K562 (cell line): ENCODE measurements around the gene REEP2. TPM values are rescaled to one million over a fixed set of nuclear protein-coding genes. Genes with fewer than 3 reads are reported as not detected.
A peak's percentile ranks its signal among the peaks of the same experiment; 100 is the strongest.

Experiments
- ATF1 ChIP-seq, 2 experiments: fragments of 450-650 bp in 1 of 2; IDR thresholded peaks; 2 replicates each; pipeline ENCODE4 v1.6.1; 2016; ENCODE audit warnings: missing compliant biosample characterization in 1 of 2, missing genetic modification characterization in 1 of 2
- BRD4 ChIP-seq: fragments of 200-600 bp; sonication (generic); IDR thresholded peaks from 2 replicates; pipeline ENCODE4 v1.6.1; 2017; ENCODE audit warnings: inconsistent platforms
- CBX2 ChIP-seq: fragments of 200-600 bp; sonication (generic); IDR thresholded peaks from one replicate; pipeline ENCODE4 v1.6.1; 2012; ENCODE audit warnings: mild to moderate bottlenecking, low read length, inconsistent platforms; ENCODE audit not compliant: insufficient read depth, poor library complexity, severe bottlenecking
- CHCHD3 ChIP-seq: fragments of 250-450 bp; sonication (Bioruptor Pico); IDR thresholded peaks from 2 replicates; pipeline ENCODE4 v2.1.2; 2022; ENCODE audit warnings: mild to moderate bottlenecking
- CREBBP ChIP-seq: IDR thresholded peaks from one replicate; pipeline ENCODE4 v1.6.1; 2012; ENCODE audit warnings: low read depth, mild to moderate bottlenecking, control low read depth, inconsistent platforms, low read length
- ELK1 ChIP-seq: sonication (generic); formaldehyde crosslinking; IDR thresholded peaks from 2 replicates; pipeline ENCODE4 v1.8.1; 2022; ENCODE audit warnings: missing genetic modification reagents
- GABPA ChIP-seq: fragments of 200-800 bp; sonication (Bioruptor generic); conservative IDR thresholded peaks from 2 replicates; pipeline ENCODE4 v1.6.1; 2016; ENCODE audit warnings: low read depth, missing genetic modification characterization, missing compliant biosample characterization
- GTF2E2 ChIP-seq: fragments of 200-800 bp; sonication (Bioruptor generic); IDR thresholded peaks from 2 replicates; pipeline ENCODE4 v1.6.1; 2016; ENCODE audit warnings: missing genetic modification characterization, missing compliant biosample characterization
- HINFP ChIP-seq: fragments of 450-650 bp; conservative IDR thresholded peaks from 2 replicates; pipeline ENCODE4 v1.6.1; 2016; ENCODE audit warnings: missing genetic modification characterization, low read depth, mild to moderate bottlenecking, control low read depth, missing compliant biosample characterization
- HNRNPLL ChIP-seq: fragments of 200-400 bp; formaldehyde crosslinking; IDR thresholded peaks from 2 replicates; pipeline ENCODE4 v1.6.1; 2017; ENCODE audit warnings: low read length, low read depth, mild to moderate bottlenecking; ENCODE audit not compliant: poor library complexity, severe bottlenecking
- KAT2B ChIP-seq: IDR thresholded peaks from one replicate; pipeline ENCODE4 v1.6.1; 2012; ENCODE audit warnings: low read depth, mild to moderate bottlenecking, control low read depth, inconsistent platforms, low read length, moderate library complexity
- NR2C2 ChIP-seq, 2 experiments: fragments of 200-800 bp in 1 of 2; sonication (Bioruptor generic) in 1 of 2; sonication (generic) in 1 of 2; formaldehyde crosslinking in 1 of 2; IDR thresholded peaks; 2 replicates each; pipeline versions ENCODE4 v1.6.1 to v1.8.0; 2016 to 2022; ENCODE audit warnings: mild to moderate bottlenecking in 1 of 2, missing compliant biosample characterization in 1 of 2, missing genetic modification characterization in 1 of 2, missing genetic modification reagents in 1 of 2
- PRPF4 ChIP-seq: fragments of 200-400 bp; formaldehyde crosslinking; IDR thresholded peaks from one replicate; pipeline ENCODE4 v1.6.1; 2017; ENCODE audit warnings: low read length, low read depth, mild to moderate bottlenecking; ENCODE audit not compliant: insufficient read depth, poor library complexity, severe bottlenecking
- SRF ChIP-seq, 2 experiments: fragments of 250-450, 450-650 bp in 1 of 2; sonication (Bioruptor Pico) in 1 of 2; sonication (generic) in 1 of 2; formaldehyde crosslinking; IDR thresholded peaks; 2 replicates each; pipeline versions ENCODE4 v1.5.0 to v1.5.1; 2020 to 2022; ENCODE audit warnings: mild to moderate bottlenecking in 1 of 2, missing genetic modification reagents in 1 of 2
- TCFL5 ChIP-seq: fragments of 250-450 bp; sonication (Bioruptor Pico); conservative IDR thresholded peaks from 2 replicates; pipeline ENCODE4 v1.6.1; 2021; ENCODE audit warnings: mild to moderate bottlenecking, moderate library complexity, matching md5 sums
- XRCC5 ChIP-seq: fragments of 200-400 bp; formaldehyde crosslinking; IDR thresholded peaks from 2 replicates; pipeline ENCODE4 v1.6.1; 2017; ENCODE audit warnings: low read depth, mild to moderate bottlenecking, low read length
- ZNF175 ChIP-seq: fragments of 200-800 bp; sonication (Bioruptor generic); IDR thresholded peaks from 2 replicates; pipeline ENCODE4 v1.6.1; 2016; ENCODE audit warnings: low read depth, mild to moderate bottlenecking, missing genetic modification characterization, missing compliant biosample characterization
- ZNF444 ChIP-seq: fragments of 250-450 bp; sonication (Bioruptor Pico); IDR thresholded peaks from 2 replicates; pipeline ENCODE4 v1.4.0; 2020; ENCODE audit warnings: mild to moderate bottlenecking, moderate library complexity
- polyA plus RNA-seq, 8 experiments: library from polyadenylated mRNA; depleted of rRNA in 4 of 8; stranded (reverse) in 5 of 8; unstranded in 3 of 8; fragments of >200 nt; fragmentation: Nextera tagmentation in 2 of 8; fragmentation: Illumina TruSeq in 1 of 8; extraction: Ambion mirVana in 2 of 8; extraction: Trizol in 1 of 8; gene quantifications; 2 replicates each; pipeline versions ENCODE4 v1.2.1 to v1.2.3, GENCODE V29; 2011 to 2014; ENCODE audit warnings: inconsistent platforms in 1 of 8, missing spikeins in 1 of 8
- total RNA-seq, 7 experiments: library from RNA; depleted of rRNA in 6 of 7; stranded (reverse); fragments of >200 nt in 6 of 7; fragmentation: Illumina TruSeq in 2 of 7; extraction: Trizol in 2 of 7; gene quantifications; 2 replicates each; pipeline versions ENCODE4 v1.2.1 to v1.2.3, GENCODE V29; 2011 to 2021; ENCODE audit warnings: low replicate concordance in 1 of 7
- TF ChIP-seq, protein P1 (sequence below): IDR thresholded peaks from 3 replicates; pipeline ENCODE4 v1.6.1; 2011; ENCODE audit warnings: borderline replicate concordance, mild to moderate bottlenecking, moderate library complexity; ENCODE audit not compliant: insufficient read length; ENCODE audit errors: extremely low read depth

Gene REEP2
- total and polyA plus RNA-seq, 9 of the 15 experiments (the other 6 are each of a cell fraction or from before 2014, with no cell fraction given), result 0.03 to 1.1 (median 0.12) TPM; not detected in 1

- TF ChIP-seq HINFP (tag), result no peak
- TF ChIP-seq ZNF175, result 0 out of 2 replicates have a peak, but pooled peaks have one; percentile 11
- TF ChIP-seq, protein P1, sequence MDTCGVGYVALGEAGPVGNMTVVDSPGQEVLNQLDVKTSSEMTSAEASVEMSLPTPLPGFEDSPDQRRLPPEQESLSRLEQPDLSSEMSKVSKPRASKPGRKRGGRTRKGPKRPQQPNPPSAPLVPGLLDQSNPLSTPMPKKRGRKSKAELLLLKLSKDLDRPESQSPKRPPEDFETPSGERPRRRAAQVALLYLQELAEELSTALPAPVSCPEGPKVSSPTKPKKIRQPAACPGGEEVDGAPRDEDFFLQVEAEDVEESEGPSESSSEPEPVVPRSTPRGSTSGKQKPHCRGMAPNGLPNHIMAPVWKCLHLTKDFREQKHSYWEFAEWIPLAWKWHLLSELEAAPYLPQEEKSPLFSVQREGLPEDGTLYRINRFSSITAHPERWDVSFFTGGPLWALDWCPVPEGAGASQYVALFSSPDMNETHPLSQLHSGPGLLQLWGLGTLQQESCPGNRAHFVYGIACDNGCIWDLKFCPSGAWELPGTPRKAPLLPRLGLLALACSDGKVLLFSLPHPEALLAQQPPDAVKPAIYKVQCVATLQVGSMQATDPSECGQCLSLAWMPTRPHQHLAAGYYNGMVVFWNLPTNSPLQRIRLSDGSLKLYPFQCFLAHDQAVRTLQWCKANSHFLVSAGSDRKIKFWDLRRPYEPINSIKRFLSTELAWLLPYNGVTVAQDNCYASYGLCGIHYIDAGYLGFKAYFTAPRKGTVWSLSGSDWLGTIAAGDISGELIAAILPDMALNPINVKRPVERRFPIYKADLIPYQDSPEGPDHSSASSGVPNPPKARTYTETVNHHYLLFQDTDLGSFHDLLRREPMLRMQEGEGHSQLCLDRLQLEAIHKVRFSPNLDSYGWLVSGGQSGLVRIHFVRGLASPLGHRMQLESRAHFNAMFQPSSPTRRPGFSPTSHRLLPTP, result no peak
- TF ChIP-seq SRF (CRISPR knock-in tag; IDR thresholded peaks at IDR 0.05), result peak; percentile 97 to 100
- peak; percentile 90 for TF ChIP-seq HNRNPLL
- no peak for TF ChIP-seq CHCHD3 (CRISPR knock-in tag)
- TF ChIP-seq NR2C2 (CRISPR knock-in tag; IDR thresholded peaks at IDR 0.05), result no peak
- no peak for TF ChIP-seq NR2C2 (tag; IDR thresholded peaks at IDR 0.05)
- TF ChIP-seq KAT2B, result no peak
- TF ChIP-seq PRPF4, result peak; percentile 99
- peak; percentile 96 for TF ChIP-seq ELK1 (CRISPR knock-in tag)
- TF ChIP-seq ATF1 (CRISPR knock-in tag; IDR thresholded peaks at IDR 0.05), result 0 out of 2 replicates have a peak, but pooled peaks have one; percentile 17
- TF ChIP-seq ATF1 (tag; IDR thresholded peaks at IDR 0.05), result peak; percentile 97
- no peak for TF ChIP-seq CBX2
- peak; percentile 98 for TF ChIP-seq GTF2E2 (tag)
- TF ChIP-seq BRD4, result no peak
- no peak for TF ChIP-seq CREBBP
- TF ChIP-seq GABPA (tag), result no peak; the same call in 1 of the 2 replicates
- TF ChIP-seq TCFL5 (CRISPR knock-in tag), result no peak
- TF ChIP-seq ZNF444 (CRISPR knock-in tag), result no peak
- peak; percentile 18 for TF ChIP-seq XRCC5
Measured at GRCh38 chr5:138465261-138466124, 26.6 kb downstream of the REEP2 start, which contains the start of gene EGR1 (continued).
